Measurements from ENCODE around the gene SMIM41.

Gene SMIM41

GRCh38 chr12:52081263-52081733 lies 1.8 kb downstream of the SMIM41 start:
- no peak overlapping the region for H3K4me3 ChIP-seq (replicated peaks; ENCODE audit: low read depth, low read length)
- peaks cover 6% of the 10 kb centered on the region for H3K36me3 ChIP-seq (ENCODE audit: control insufficient read depth, insufficient read depth, low read length)
- TF ChIP-seq, protein P1, sequence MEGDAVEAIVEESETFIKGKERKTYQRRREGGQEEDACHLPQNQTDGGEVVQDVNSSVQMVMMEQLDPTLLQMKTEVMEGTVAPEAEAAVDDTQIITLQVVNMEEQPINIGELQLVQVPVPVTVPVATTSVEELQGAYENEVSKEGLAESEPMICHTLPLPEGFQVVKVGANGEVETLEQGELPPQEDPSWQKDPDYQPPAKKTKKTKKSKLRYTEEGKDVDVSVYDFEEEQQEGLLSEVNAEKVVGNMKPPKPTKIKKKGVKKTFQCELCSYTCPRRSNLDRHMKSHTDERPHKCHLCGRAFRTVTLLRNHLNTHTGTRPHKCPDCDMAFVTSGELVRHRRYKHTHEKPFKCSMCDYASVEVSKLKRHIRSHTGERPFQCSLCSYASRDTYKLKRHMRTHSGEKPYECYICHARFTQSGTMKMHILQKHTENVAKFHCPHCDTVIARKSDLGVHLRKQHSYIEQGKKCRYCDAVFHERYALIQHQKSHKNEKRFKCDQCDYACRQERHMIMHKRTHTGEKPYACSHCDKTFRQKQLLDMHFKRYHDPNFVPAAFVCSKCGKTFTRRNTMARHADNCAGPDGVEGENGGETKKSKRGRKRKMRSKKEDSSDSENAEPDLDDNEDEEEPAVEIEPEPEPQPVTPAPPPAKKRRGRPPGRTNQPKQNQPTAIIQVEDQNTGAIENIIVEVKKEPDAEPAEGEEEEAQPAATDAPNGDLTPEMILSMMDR (IDR thresholded peaks at IDR 0.05; ENCODE audit: insufficient read depth, low read length, poor library complexity, severe bottlenecking): no peak
- no peaks in the 10 kb centered on the region for H3K27me3 ChIP-seq (replicated peaks; ENCODE audit: control insufficient read depth, insufficient read depth, low read length)
- peak; percentile 61 for DNase-seq (ENCODE audit: extremely low read depth, insufficient read length)

GRCh38 chr12:52082026-52082668 lies 2.6 kb downstream of the SMIM41 start:
- Histone ChIP-seq H3K36me3 (ENCODE audit: control insufficient read depth, insufficient read depth, low read length) (peaks cover under 1% of the 10 kb centered on the region), H3K4me3 (replicated peaks; ENCODE audit: low read depth, low read length) (no peak overlapping the region), H3K27me3 (replicated peaks; ENCODE audit: control insufficient read depth, insufficient read depth, low read length) (no peaks in the 10 kb centered on the region)
- no peak for DNase-seq (ENCODE audit: extremely low read depth, insufficient read length)
- TF ChIP-seq, protein P1 (IDR thresholded peaks at IDR 0.05; ENCODE audit: insufficient read depth, low read length, poor library complexity, severe bottlenecking): no peak

GRCh38 chr12:52082669-52082987 lies 3.1 kb downstream of the SMIM41 start:
- TF ChIP-seq, protein P1 (IDR thresholded peaks at IDR 0.05; ENCODE audit: insufficient read depth, low read length, poor library complexity, severe bottlenecking): no peak
- H3K4me3 ChIP-seq (replicated peaks; ENCODE audit: low read depth, low read length): no peak overlapping the region
- no peaks in the 10 kb centered on the region for H3K27me3 ChIP-seq (replicated peaks; ENCODE audit: control insufficient read depth, insufficient read depth, low read length)
- H3K36me3 ChIP-seq (ENCODE audit: control insufficient read depth, insufficient read depth, low read length): no peaks in the 10 kb centered on the region; the same call in none of the 2 replicates
- DNase-seq (ENCODE audit: extremely low read depth, insufficient read length): no peak

DNA sequence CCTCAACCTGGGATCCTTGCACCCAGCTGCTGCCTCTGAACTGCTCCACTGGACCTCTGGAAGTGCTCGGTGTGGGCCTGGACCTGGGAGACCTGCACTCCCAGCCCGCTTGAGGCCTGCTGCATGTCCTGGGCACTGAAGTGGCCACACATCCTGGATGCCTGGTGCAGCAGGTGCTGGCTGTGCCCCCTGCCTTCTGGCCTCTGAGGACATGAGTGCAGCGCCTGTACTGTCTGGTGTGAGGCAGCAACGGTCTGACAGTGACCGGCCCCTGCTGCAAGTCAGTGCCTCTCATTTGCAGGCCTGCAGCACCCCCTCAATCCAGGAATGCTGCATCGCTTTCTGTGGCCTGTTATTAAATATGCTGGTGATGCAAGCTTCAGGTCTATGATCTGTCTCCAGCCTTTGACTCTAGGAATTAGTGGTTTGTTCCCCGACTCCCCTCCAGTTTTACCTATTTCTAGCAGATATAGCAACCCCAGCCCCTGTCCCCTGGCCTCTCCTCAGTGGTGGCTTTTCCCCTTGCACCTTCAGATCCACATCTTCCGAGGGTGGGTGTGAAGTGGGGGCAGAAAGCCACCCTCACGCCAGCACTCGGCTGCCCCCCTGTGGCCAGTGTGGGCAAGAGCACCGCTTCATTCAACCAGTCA lies 3.6 kb downstream of the SMIM41 start:
- Histone ChIP-seq H3K27me3 (replicated peaks; ENCODE audit: control insufficient read depth, insufficient read depth, low read length) (no peaks in the 10 kb centered on the region), H3K36me3 (ENCODE audit: control insufficient read depth, insufficient read depth, low read length) (no peaks in the 10 kb centered on the region; the same call in none of the 2 replicates), H3K4me3 (replicated peaks; ENCODE audit: low read depth, low read length) (no peak overlapping the region)
- peak; percentile 49 for DNase-seq (ENCODE audit: extremely low read depth, insufficient read length)
- TF ChIP-seq, protein P1 (IDR thresholded peaks at IDR 0.05; ENCODE audit: insufficient read depth, low read length, poor library complexity, severe bottlenecking): peak; percentile 97

GRCh38 chr12:52083638-52083996 lies 4.1 kb downstream of the SMIM41 start:
- TF ChIP-seq, protein P1 (IDR thresholded peaks at IDR 0.05; ENCODE audit: insufficient read depth, low read length, poor library complexity, severe bottlenecking): no peak
- Histone ChIP-seq H3K36me3 (ENCODE audit: control insufficient read depth, insufficient read depth, low read length) (no peaks in the 10 kb centered on the region; the same call in none of the 2 replicates), H3K4me3 (replicated peaks; ENCODE audit: low read depth, low read length) (no peak overlapping the region), H3K27me3 (replicated peaks; ENCODE audit: control insufficient read depth, insufficient read depth, low read length) (no peaks in the 10 kb centered on the region)
- DNase-seq (ENCODE audit: extremely low read depth, insufficient read length): no peak
